Hematopoietic multipotent progenitor cell treated with erythropoietin and hydrocortisone succinate and interleukin-3 and kit ligand, for 17 days (in vitro differentiated cells): Measurements from ENCODE around the gene ZFYVE19.
"Not testable (repeated sequence)": the region's sequence is repeated elsewhere in the genome, so short reads cannot be mapped to it uniquely, and the experiment has no call there.

ENCODE experiments used
- DNase-seq: peaks from one replicate; pipeline ENCODE4 v3.0.0-alpha.2; 2015; ENCODE audit warnings: low spot score

ZFYVE19 gene

GRCh38 chr15:40847223-40847961 is 40.5 kb downstream of the ZFYVE19 start:
- no peak for DNase-seq

- no peak for DNase-seq
Observed at GRCh38 chr15:40850576-40851112, 43.8 kb downstream of the ZFYVE19 start.

- no peak for DNase-seq
Observed at GRCh38 chr15:40852529-40852928, 45.6 kb downstream of the ZFYVE19 start.

- DNase-seq: no peak
Observed at GRCh38 chr15:40853241-40853890, 46.5 kb downstream of the ZFYVE19 start.

- DNase-seq: no peak
Observed at GRCh38 chr15:40854161-40854560, 47.3 kb downstream of the ZFYVE19 start.

GRCh38 chr15:40855706-40856234 is 48.9 kb downstream of the ZFYVE19 start:
- no peak for DNase-seq

- no peak for DNase-seq
Observed at GRCh38 chr15:40856746-40857145, 49.9 kb downstream of the ZFYVE19 start.

GRCh38 chr15:40857601-40858341 is 50.9 kb downstream of the ZFYVE19 start:
- peak; percentile 74 for DNase-seq

GRCh38 chr15:40858706-40859105 is 51.8 kb downstream of the ZFYVE19 start:
- DNase-seq: no peak

- DNase-seq: peak; percentile 81
Observed at GRCh38 chr15:40859206-40859851, 52.4 kb downstream of the ZFYVE19 start.

- not testable (repeated sequence) for DNase-seq
Observed at GRCh38 chr15:40861147-40861546, 54.3 kb downstream of the ZFYVE19 start.

- DNase-seq: no peak
Observed at GRCh38 chr15:40863660-40864270, 56.9 kb downstream of the ZFYVE19 start.
